ENCODE results near the gene PRRT1.
A peak's percentile ranks its signal among the peaks of the same experiment; 100 is the strongest.

The PRRT1 gene

GRCh38 chr6:32178547-32179440 lies 27.1 kb upstream of the PRRT1 start:
- Histone ChIP-seq H3K4me2 (ENCODE audit: insufficient read depth, low read length) (peak overlapping the region; percentile 75), H3K4me3 (ENCODE audit: low read depth in 1 of 2, low read length in 2 of 2) (peak overlapping the region; percentile 74 to 91), H3K9me3 (ENCODE audit: insufficient read depth, low read length, severe bottlenecking) (no peaks in the 10 kb centered on the region), H2AFZ (ENCODE audit: low read depth, low read length) (peak overlapping the region; percentile 74), H3K36me3 (ENCODE audit: insufficient read depth, low read length) (peaks cover 44% of the 10 kb centered on the region), H3K4me1 (ENCODE audit: insufficient read depth, low read length) (peaks cover 53% of the 10 kb centered on the region), H3K9ac (ENCODE audit: low read depth, low read length) (peak overlapping the region; percentile 79), H4K20me1 (ENCODE audit: insufficient read depth, low read length) (no peaks in the 10 kb centered on the region), H3K27ac (ENCODE audit: low read length) (peak overlapping the region; percentile 93), H3K27me3 (ENCODE audit: insufficient read depth, low read length, poor library complexity) (no peaks in the 10 kb centered on the region), H3K79me2 (ENCODE audit: insufficient read depth, low read length) (peaks cover 45% of the 10 kb centered on the region)
- ATAC-seq (ENCODE audit: insufficient read depth, low read depth) = no peak
- TF ChIP-seq CTCF (IDR thresholded peaks at IDR 0.05; ENCODE audit: borderline replicate concordance, extremely low read depth, low read length, poor library complexity, severe bottlenecking) (no peak), EZH2 (IDR thresholded peaks at IDR 0.05; ENCODE audit: borderline replicate concordance, low read depth, low read length, severe bottlenecking) (no peak)
- no peak for DNase-seq

GRCh38 chr6:32177788-32178546 lies 26.2 kb upstream of the PRRT1 start, which contains the start of gene RNF5:
TSS of gene RNF5 (plus strand) at chr6:32178405. CDS start at chr6:32178512, 107 bp downstream.
- H3K9ac ChIP-seq (ENCODE audit: low read depth, low read length) = peak within 1 kb of the TSS; percentile 92
- H3K4me3 ChIP-seq (ENCODE audit: low read depth in 1 of 2, low read length in 2 of 2) = peak within 1 kb of the TSS; percentile 74 to 91
- peaks cover 53% of the 10 kb centered on the region for H3K4me1 ChIP-seq (ENCODE audit: insufficient read depth, low read length)
- no peak for TF ChIP-seq CTCF (IDR thresholded peaks at IDR 0.05; ENCODE audit: borderline replicate concordance, extremely low read depth, low read length, poor library complexity, severe bottlenecking)
- DNase-seq (peak; percentile 98), ATAC-seq (ENCODE audit: insufficient read depth, low read depth) (peak; percentile 85)
- peaks cover 35% of the 10 kb centered on the region for H3K36me3 ChIP-seq (ENCODE audit: insufficient read depth, low read length)
- peak within 1 kb of the TSS; percentile 74 for H2AFZ ChIP-seq (ENCODE audit: low read depth, low read length)
- no peaks in the 10 kb centered on the region for H3K9me3 ChIP-seq (ENCODE audit: insufficient read depth, low read length, severe bottlenecking)
- peaks cover 47% of the 10 kb centered on the region for H3K79me2 ChIP-seq (ENCODE audit: insufficient read depth, low read length)
- peak within 1 kb of the TSS; percentile 93 for H3K27ac ChIP-seq (ENCODE audit: low read length)
- peak within 1 kb of the TSS; percentile 75 for H3K4me2 ChIP-seq (ENCODE audit: insufficient read depth, low read length)
- H4K20me1 ChIP-seq (ENCODE audit: insufficient read depth, low read length) = no peaks in the 10 kb centered on the region
- H3K27me3 ChIP-seq (ENCODE audit: insufficient read depth, low read length, poor library complexity) = no peaks in the 10 kb centered on the region

- Histone ChIP-seq H3K4me3 (ENCODE audit: low read depth in 1 of 2, low read length in 2 of 2) (peak overlapping the region; percentile 17 to 91; a peak in 3 of 4 replicates), H3K9ac (ENCODE audit: low read depth, low read length) (peak overlapping the region; percentile 92), H3K27ac (ENCODE audit: low read length) (peak overlapping the region; percentile 93), H3K4me1 (ENCODE audit: insufficient read depth, low read length) (peaks cover 53% of the 10 kb centered on the region), H3K36me3 (ENCODE audit: insufficient read depth, low read length) (peaks cover 28% of the 10 kb centered on the region), H3K27me3 (ENCODE audit: insufficient read depth, low read length, poor library complexity) (no peaks in the 10 kb centered on the region), H3K9me3 (ENCODE audit: insufficient read depth, low read length, severe bottlenecking) (no peaks in the 10 kb centered on the region), H3K79me2 (ENCODE audit: insufficient read depth, low read length) (peaks cover 47% of the 10 kb centered on the region), H3K4me2 (ENCODE audit: insufficient read depth, low read length) (peak overlapping the region; percentile 75), H4K20me1 (ENCODE audit: insufficient read depth, low read length) (no peaks in the 10 kb centered on the region), H2AFZ (ENCODE audit: low read depth, low read length) (peak overlapping the region; percentile 73)
- TF ChIP-seq EZH2 (IDR thresholded peaks at IDR 0.05; ENCODE audit: borderline replicate concordance, low read depth, low read length, severe bottlenecking) = no peak
- TF ChIP-seq CTCF (IDR thresholded peaks at IDR 0.05; ENCODE audit: borderline replicate concordance, extremely low read depth, low read length, poor library complexity, severe bottlenecking) = no peak
- DNase-seq = peak; percentile 66
- no peak for ATAC-seq (ENCODE audit: insufficient read depth, low read depth)
These were observed 25.5 kb upstream of the PRRT1 start for GRCh38 chr6:32177183-32177787.

Measured in DND-41 (cell line).